Loucy (cell line): ENCODE results near the gene ZBED4.

Experiments
- H2AFZ ChIP-seq: fragments of 200-600 bp; sonication (generic); 2 replicates; pipeline ENCODE4 v1.6.0; 2016; ENCODE audit warnings: antibody characterized with exemption, mild to moderate bottlenecking, low read length, moderate library complexity
- H3F3A ChIP-seq: fragments of 200-600 bp; 2 replicates; pipeline ENCODE4 v1.6.0; 2016; ENCODE audit warnings: antibody characterized with exemption, low read depth, mild to moderate bottlenecking
- H3K27me3 ChIP-seq: fragments of 200-600 bp; sonication (generic); 2 replicates; pipeline ENCODE4 v1.6.1; 2014; ENCODE audit warnings: low read length, mild to moderate bottlenecking; ENCODE audit not compliant: insufficient read depth, poor library complexity, severe bottlenecking
- H3K36me3 ChIP-seq: fragments of 200-600 bp; sonication (generic); 2 replicates; pipeline ENCODE4 v1.6.1; 2016; ENCODE audit warnings: low read length; ENCODE audit not compliant: insufficient read depth
- H3K4me1 ChIP-seq: fragments of 200-600 bp; sonication (generic); 2 replicates; pipeline ENCODE4 v1.5.1; 2014; ENCODE audit warnings: low read length, mild to moderate bottlenecking; ENCODE audit not compliant: insufficient read depth, poor library complexity, severe bottlenecking
- H3K4me2 ChIP-seq: fragments of 200-600 bp; sonication (generic); 2 replicates; pipeline ENCODE4 v1.6.0; 2014; ENCODE audit warnings: antibody characterized with exemption, low read length, low read depth, mild to moderate bottlenecking; ENCODE audit not compliant: poor library complexity, severe bottlenecking
- H3K4me3 ChIP-seq: fragments of 200-600 bp; sonication (generic); 2 replicates; pipeline ENCODE4 v1.5.1; 2014; ENCODE audit warnings: low read length, mild to moderate bottlenecking, mixed read lengths; ENCODE audit not compliant: poor library complexity, severe bottlenecking
- H3K79me2 ChIP-seq: fragments of 200-600 bp; sonication (generic); 2 replicates; pipeline ENCODE4 v1.6.1; 2014; ENCODE audit warnings: low read length; ENCODE audit not compliant: insufficient read depth
- H3K9ac ChIP-seq: fragments of 200-600 bp; sonication (generic); 2 replicates; pipeline ENCODE4 v1.6.0; 2014; ENCODE audit warnings: mild to moderate bottlenecking, low read depth, low read length, moderate library complexity; ENCODE audit not compliant: poor library complexity, severe bottlenecking
- H3K9me2 ChIP-seq: fragments of 200-600 bp; sonication (generic); replicated peaks from 2 replicates; pipeline ENCODE4 v1.6.1; 2016; ENCODE audit warnings: low read depth, low read length, mixed read lengths
- H3K9me3 ChIP-seq: fragments of 200-600 bp; sonication (generic); 2 replicates; pipeline ENCODE4 v1.6.1; 2014; ENCODE audit warnings: mild to moderate bottlenecking, antibody characterized with exemption, low read length, low read depth; ENCODE audit not compliant: insufficient read depth
- H4K20me1 ChIP-seq: fragments of 200-600 bp; sonication (generic); 2 replicates; pipeline ENCODE4 v1.6.0; 2014; ENCODE audit warnings: antibody characterized with exemption, low read length, mild to moderate bottlenecking; ENCODE audit not compliant: insufficient read depth, poor library complexity, severe bottlenecking
- EZH2phosphoT487 ChIP-seq: fragments of 200-600 bp; IDR thresholded peaks from 2 replicates; pipeline ENCODE4 v1.6.1; 2018; ENCODE audit warnings: antibody characterized with exemption, mild to moderate bottlenecking, moderate library complexity, borderline replicate concordance
- TF ChIP-seq, protein P1 (sequence below): fragments of 200-600 bp; sonication (generic); conservative IDR thresholded peaks from 2 replicates; pipeline ENCODE4 v1.5.1; 2014; ENCODE audit warnings: mild to moderate bottlenecking, antibody characterized with exemption, low read length

ZBED4 gene

DNA sequence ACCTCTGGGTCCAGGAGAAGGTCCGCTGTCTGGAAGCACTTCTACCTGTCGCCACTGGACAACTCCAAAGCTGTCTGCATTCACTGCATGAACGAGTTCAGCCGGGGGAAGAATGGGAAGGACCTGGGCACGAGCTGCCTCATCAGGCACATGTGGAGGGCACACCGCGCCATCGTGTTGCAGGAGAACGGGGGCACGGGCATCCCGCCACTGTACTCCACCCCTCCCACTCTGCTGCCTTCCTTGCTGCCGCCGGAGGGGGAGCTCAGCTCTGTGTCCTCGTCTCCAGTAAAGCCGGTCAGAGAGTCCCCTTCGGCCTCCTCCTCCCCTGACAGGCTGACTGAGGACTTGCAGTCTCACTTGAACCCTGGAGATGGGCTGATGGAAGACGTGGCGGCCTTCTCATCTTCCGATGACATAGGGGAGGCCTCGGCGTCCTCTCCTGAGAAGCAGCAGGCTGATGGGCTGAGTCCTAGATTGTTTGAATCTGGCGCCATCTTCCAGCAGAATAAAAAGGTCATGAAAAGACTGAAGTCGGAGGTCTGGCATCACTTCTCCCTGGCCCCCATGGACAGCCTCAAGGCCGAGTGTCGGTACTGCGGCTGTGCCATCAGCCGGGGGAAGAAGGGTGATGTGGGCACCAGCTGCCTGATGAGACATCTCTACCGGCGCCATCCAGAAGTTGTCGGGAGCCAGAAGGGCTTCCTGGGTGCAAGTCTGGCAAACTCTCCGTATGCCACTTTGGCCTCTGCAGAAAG lies 31.0 kb downstream of the ZBED4 start:
- H3K36me3 ChIP-seq: peaks cover 67% of the 10 kb centered on the region

DNA sequence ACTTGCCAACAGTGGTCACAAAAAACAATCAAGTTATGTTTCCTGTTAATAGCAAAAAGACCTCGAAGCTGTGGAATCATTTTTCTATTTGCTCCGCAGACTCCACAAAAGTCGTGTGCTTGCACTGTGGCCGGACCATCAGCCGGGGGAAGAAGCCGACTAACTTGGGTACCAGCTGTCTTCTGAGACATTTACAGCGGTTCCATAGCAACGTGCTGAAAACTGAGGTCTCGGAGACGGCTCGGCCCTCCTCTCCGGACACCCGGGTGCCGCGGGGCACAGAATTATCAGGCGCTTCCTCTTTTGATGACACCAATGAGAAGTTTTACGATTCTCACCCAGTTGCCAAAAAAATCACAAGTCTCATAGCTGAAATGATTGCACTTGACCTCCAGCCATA lies 31.6 kb downstream of the ZBED4 start:
- peaks cover 73% of the 10 kb centered on the region for H4K20me1 ChIP-seq
- H3K9me2 ChIP-seq: no peaks in the 10 kb centered on the region
- no peak overlapping the region for H3K4me3 ChIP-seq
- TF ChIP-seq, protein P1, sequence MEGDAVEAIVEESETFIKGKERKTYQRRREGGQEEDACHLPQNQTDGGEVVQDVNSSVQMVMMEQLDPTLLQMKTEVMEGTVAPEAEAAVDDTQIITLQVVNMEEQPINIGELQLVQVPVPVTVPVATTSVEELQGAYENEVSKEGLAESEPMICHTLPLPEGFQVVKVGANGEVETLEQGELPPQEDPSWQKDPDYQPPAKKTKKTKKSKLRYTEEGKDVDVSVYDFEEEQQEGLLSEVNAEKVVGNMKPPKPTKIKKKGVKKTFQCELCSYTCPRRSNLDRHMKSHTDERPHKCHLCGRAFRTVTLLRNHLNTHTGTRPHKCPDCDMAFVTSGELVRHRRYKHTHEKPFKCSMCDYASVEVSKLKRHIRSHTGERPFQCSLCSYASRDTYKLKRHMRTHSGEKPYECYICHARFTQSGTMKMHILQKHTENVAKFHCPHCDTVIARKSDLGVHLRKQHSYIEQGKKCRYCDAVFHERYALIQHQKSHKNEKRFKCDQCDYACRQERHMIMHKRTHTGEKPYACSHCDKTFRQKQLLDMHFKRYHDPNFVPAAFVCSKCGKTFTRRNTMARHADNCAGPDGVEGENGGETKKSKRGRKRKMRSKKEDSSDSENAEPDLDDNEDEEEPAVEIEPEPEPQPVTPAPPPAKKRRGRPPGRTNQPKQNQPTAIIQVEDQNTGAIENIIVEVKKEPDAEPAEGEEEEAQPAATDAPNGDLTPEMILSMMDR: no peak
- TF ChIP-seq EZH2phosphoT487: no peak
- 0 out of 2 replicates have a peak, but pooled peaks cover 2% of the 10 kb centered on the region for H3F3A ChIP-seq
- H3K27me3 ChIP-seq: no peaks in the 10 kb centered on the region
- no peak overlapping the region for H2AFZ ChIP-seq
- no peak overlapping the region for H3K4me2 ChIP-seq
- H3K36me3 ChIP-seq: peaks cover 73% of the 10 kb centered on the region
- peaks cover 17% of the 10 kb centered on the region for H3K4me1 ChIP-seq
- no peak overlapping the region for H3K9ac ChIP-seq
- no peaks in the 10 kb centered on the region for H3K9me3 ChIP-seq
- H3K79me2 ChIP-seq: peaks cover 100% of the 10 kb centered on the region

More for the DNA sequence above, 31.0 kb downstream of the ZBED4 start:
- H3F3A ChIP-seq: 0 out of 2 replicates have a peak, but pooled peaks cover 3% of the 10 kb centered on the region
- H3K4me1 ChIP-seq: peaks cover 23% of the 10 kb centered on the region
- H3K79me2 ChIP-seq: peaks cover 100% of the 10 kb centered on the region
- H3K9me2 ChIP-seq: no peaks in the 10 kb centered on the region
- no peaks in the 10 kb centered on the region for H3K9me3 ChIP-seq
- TF ChIP-seq, protein P1: peak; percentile 30
- TF ChIP-seq EZH2phosphoT487: no peak
- H3K9ac ChIP-seq: no peak overlapping the region
- H3K4me2 ChIP-seq: no peak overlapping the region
- H3K27me3 ChIP-seq: no peaks in the 10 kb centered on the region
- H2AFZ ChIP-seq: no peak overlapping the region
- H3K4me3 ChIP-seq: no peak overlapping the region
- H4K20me1 ChIP-seq: peaks cover 78% of the 10 kb centered on the region

DNA sequence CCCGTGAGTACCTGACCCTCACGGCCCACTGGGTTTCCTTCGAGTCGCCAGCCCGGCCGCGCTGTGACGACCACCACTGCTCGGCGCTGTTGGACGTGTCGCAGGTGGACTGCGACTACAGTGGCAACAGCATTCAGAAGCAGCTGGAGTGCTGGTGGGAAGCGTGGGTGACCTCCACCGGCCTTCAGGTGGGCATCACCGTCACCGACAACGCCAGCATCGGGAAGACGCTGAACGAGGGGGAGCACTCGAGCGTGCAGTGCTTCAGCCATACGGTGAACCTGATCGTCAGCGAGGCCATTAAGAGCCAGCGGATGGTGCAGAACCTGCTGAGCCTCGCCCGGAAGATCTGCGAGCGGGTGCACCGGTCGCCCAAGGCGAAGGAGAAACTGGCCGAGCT lies 32.2 kb downstream of the ZBED4 start:
- Histone ChIP-seq H3K27me3 (no peaks in the 10 kb centered on the region), H3K9me2 (no peaks in the 10 kb centered on the region), H3K9me3 (no peaks in the 10 kb centered on the region), H3K9ac (no peak overlapping the region), H2AFZ (no peak overlapping the region), H3K36me3 (peaks cover 79% of the 10 kb centered on the region), H3K4me2 (no peak overlapping the region), H3F3A (no peaks in the 10 kb centered on the region), H4K20me1 (peaks cover 67% of the 10 kb centered on the region), H3K79me2 (peaks cover 98% of the 10 kb centered on the region), H3K4me1 (peaks cover 11% of the 10 kb centered on the region), H3K4me3 (no peak overlapping the region)
- TF ChIP-seq EZH2phosphoT487: no peak
- TF ChIP-seq, protein P1: no peak
